HEK293T (cell line): ENCODE measurements around the gene NABP2.

Experiments used
- ARNT ChIP-seq: fragments of 450-650 bp; IDR thresholded peaks from 2 replicates; pipeline ENCODE4 v1.6.1; 2017; ENCODE audit warnings: mild to moderate bottlenecking
- BHLHE40 ChIP-seq: fragments of 450-650 bp; IDR thresholded peaks from 2 replicates; pipeline ENCODE4 v1.6.1; 2016; ENCODE audit warnings: mild to moderate bottlenecking, moderate library complexity, borderline replicate concordance
- CTBP1 ChIP-seq: fragments of 450-650 bp; IDR thresholded peaks from 2 replicates; pipeline ENCODE4 v1.6.1; 2016; ENCODE audit warnings: borderline replicate concordance
- FOXA1 ChIP-seq: fragments of 450-650 bp; IDR thresholded peaks from 2 replicates; pipeline ENCODE4 v1.6.1; 2016; ENCODE audit warnings: mild to moderate bottlenecking
- FOXK2 ChIP-seq: fragments of 450-650 bp; IDR thresholded peaks from 2 replicates; pipeline ENCODE4 v1.6.1; 2016; ENCODE audit warnings: mild to moderate bottlenecking
- FOXM1 ChIP-seq: fragments of 450-650 bp; IDR thresholded peaks from 2 replicates; pipeline ENCODE4 v1.6.1; 2017; ENCODE audit warnings: mild to moderate bottlenecking, borderline replicate concordance
- L3MBTL2 ChIP-seq: fragments of 450-650 bp; conservative IDR thresholded peaks from 2 replicates; pipeline ENCODE4 v1.6.1; 2016; ENCODE audit warnings: mild to moderate bottlenecking
- NFRKB ChIP-seq: fragments of 450-650 bp; IDR thresholded peaks from 2 replicates; pipeline ENCODE4 v1.6.1; 2016; ENCODE audit warnings: mild to moderate bottlenecking, moderate library complexity
- PKNOX1 ChIP-seq: fragments of 450-650 bp; IDR thresholded peaks from 2 replicates; pipeline ENCODE4 v1.6.1; 2016
- SP1 ChIP-seq: fragments of 450-650 bp; IDR thresholded peaks from 2 replicates; pipeline ENCODE4 v1.6.1; 2017
- SUZ12 ChIP-seq: fragments of 450-650 bp; IDR thresholded peaks from 2 replicates; pipeline ENCODE4 v1.6.1; 2016; ENCODE audit warnings: mild to moderate bottlenecking
- TARDBP ChIP-seq: fragments of 450-650 bp; IDR thresholded peaks from 2 replicates; pipeline ENCODE4 v1.6.1; 2016

GRCh38 chr12:56208006-56208405 lies 16.1 kb upstream of the NABP2 start:
- TF ChIP-seq FOXK2 (no peak), TARDBP (no peak), SUZ12 (no peak), FOXA1 (no peak), L3MBTL2 (no peak), BHLHE40 (no peak), NFRKB (no peak), SP1 (no peak), ARNT (no peak), CTBP1 (no peak), PKNOX1 (no peak), FOXM1 (no peak)
